ENCODE measurements around the gene ZSWIM8.
"Not testable (repeated sequence)": the region's sequence is repeated elsewhere in the genome, so short reads cannot be mapped to it uniquely, and the experiment has no call there.

The ZSWIM8 gene

GRCh38 chr10:73785211-73785720 lies at the start of gene ZSWIM8:
Gene ZSWIM8 (plus strand): TSS chr10:73785606. CDS start chr10:73785879, 273 bp downstream.
- in situ Hi-C loops (cut with HindIII; ENCODE audit: low pct_unique_long_range_greater_than_20kb, low sequenced_read_pairs): no loop called here
- peak; percentile 97 to 98 for DNase-seq (ENCODE audit: low read depth in 1 of 2, low spot score in 1 of 2)
- no peak for TF ChIP-seq JUND (IDR thresholded peaks at IDR 0.05; ENCODE audit: low read depth)

GRCh38 chr10:73740501-73741254 lies 44.7 kb upstream of the ZSWIM8 start:
- in situ Hi-C loops (cut with HindIII; ENCODE audit: low pct_unique_long_range_greater_than_20kb, low sequenced_read_pairs); DNase-seq (ENCODE audit: low read depth in 1 of 2, low spot score in 1 of 2): not testable (repeated sequence)

GRCh38 chr10:73742454-73742734 lies 43.0 kb upstream of the ZSWIM8 start:
- DNase-seq (ENCODE audit: low read depth in 1 of 2, low spot score in 1 of 2): no peak
- TF ChIP-seq JUND (IDR thresholded peaks at IDR 0.05; ENCODE audit: low read depth): no peak
- in situ Hi-C loops (cut with HindIII; ENCODE audit: low pct_unique_long_range_greater_than_20kb, low sequenced_read_pairs): no loop called here

GRCh38 chr10:73743327-73743904 lies 42.0 kb upstream of the ZSWIM8 start:
- in situ Hi-C loops (cut with HindIII; ENCODE audit: low pct_unique_long_range_greater_than_20kb, low sequenced_read_pairs): no loop called here
- TF ChIP-seq JUND (IDR thresholded peaks at IDR 0.05; ENCODE audit: low read depth): no peak
- no peak for DNase-seq (ENCODE audit: low read depth in 1 of 2, low spot score in 1 of 2)

- in situ Hi-C loops (cut with HindIII; ENCODE audit: low pct_unique_long_range_greater_than_20kb, low sequenced_read_pairs): no loop called here
- peak; percentile 18; the same call in 1 of the 2 replicates for TF ChIP-seq JUND (IDR thresholded peaks at IDR 0.05; ENCODE audit: low read depth)
- peak; percentile 91 to 98 for DNase-seq (ENCODE audit: low read depth in 1 of 2, low spot score in 1 of 2)
Measured at GRCh38 chr10:73743905-73744663, 41.3 kb upstream of the ZSWIM8 start, which contains the start of gene SEC24C. Gene SEC24C (plus strand): TSS chr10:73744372. CDS start chr10:73746833, 2,461 bp downstream.

- TF ChIP-seq JUND (IDR thresholded peaks at IDR 0.05; ENCODE audit: low read depth): no peak
- in situ Hi-C loops (cut with HindIII; ENCODE audit: low pct_unique_long_range_greater_than_20kb, low sequenced_read_pairs): no loop called here
- peak; percentile 43 to 76 for DNase-seq (ENCODE audit: low read depth in 1 of 2, low spot score in 1 of 2)
Measured at GRCh38 chr10:73744664-73744975, 40.8 kb upstream of the ZSWIM8 start.

GRCh38 chr10:73746721-73747120 lies 38.7 kb upstream of the ZSWIM8 start:
- DNase-seq (ENCODE audit: low read depth in 1 of 2, low spot score in 1 of 2): no peak
- in situ Hi-C loops (cut with HindIII; ENCODE audit: low pct_unique_long_range_greater_than_20kb, low sequenced_read_pairs): no loop called here

GRCh38 chr10:73750819-73751218 lies 34.6 kb upstream of the ZSWIM8 start:
- DNase-seq (ENCODE audit: low read depth in 1 of 2, low spot score in 1 of 2): no peak

More at GRCh38 chr10:73746721-73747120, 38.7 kb upstream of the ZSWIM8 start:
- no peak for TF ChIP-seq JUND (IDR thresholded peaks at IDR 0.05; ENCODE audit: low read depth)

GRCh38 chr10:73756183-73756582 lies 29.2 kb upstream of the ZSWIM8 start:
- TF ChIP-seq JUND (IDR thresholded peaks at IDR 0.05; ENCODE audit: low read depth): no peak
- no peak for DNase-seq (ENCODE audit: low read depth in 1 of 2, low spot score in 1 of 2)
- in situ Hi-C loops (cut with HindIII; ENCODE audit: low pct_unique_long_range_greater_than_20kb, low sequenced_read_pairs): no loop called here

More at GRCh38 chr10:73750819-73751218, 34.6 kb upstream of the ZSWIM8 start:
- in situ Hi-C loops (cut with HindIII; ENCODE audit: low pct_unique_long_range_greater_than_20kb, low sequenced_read_pairs): no loop called here
- TF ChIP-seq JUND (IDR thresholded peaks at IDR 0.05; ENCODE audit: low read depth): no peak

- no peak for DNase-seq (ENCODE audit: low read depth in 1 of 2, low spot score in 1 of 2)
- no peak for TF ChIP-seq JUND (IDR thresholded peaks at IDR 0.05; ENCODE audit: low read depth)
- in situ Hi-C loops (cut with HindIII; ENCODE audit: low pct_unique_long_range_greater_than_20kb, low sequenced_read_pairs): no loop called here
Measured at GRCh38 chr10:73758704-73759511, 26.5 kb upstream of the ZSWIM8 start.

GRCh38 chr10:73759512-73760115 lies 25.8 kb upstream of the ZSWIM8 start:
- in situ Hi-C loops (cut with HindIII; ENCODE audit: low pct_unique_long_range_greater_than_20kb, low sequenced_read_pairs): no loop called here
- no peak for DNase-seq (ENCODE audit: low read depth in 1 of 2, low spot score in 1 of 2)
- TF ChIP-seq JUND (IDR thresholded peaks at IDR 0.05; ENCODE audit: low read depth): no peak

GRCh38 chr10:73761781-73762180 lies 23.6 kb upstream of the ZSWIM8 start:
- no peak for TF ChIP-seq JUND (IDR thresholded peaks at IDR 0.05; ENCODE audit: low read depth)
- DNase-seq (ENCODE audit: low read depth in 1 of 2, low spot score in 1 of 2): no peak
- in situ Hi-C loops (cut with HindIII; ENCODE audit: low pct_unique_long_range_greater_than_20kb, low sequenced_read_pairs): no loop called here

Data from T47D (cell line).